Stimulated activated CD8-positive, alpha-beta memory T cell treated with anti-CD3 and anti-CD28 coated beads, Interleukin-12 subunit alpha, Interleukin-12 subunit beta, amount 100 ng/mL, for 24 hours (primary cell): ENCODE measurements around the gene PKNOX2.

ENCODE experiments used
- DNase-seq: peaks from one replicate; pipeline ENCODE4 v3.0.0-alpha.2; 2020; ENCODE audit errors: extremely low read depth

PKNOX2 gene, protein sequence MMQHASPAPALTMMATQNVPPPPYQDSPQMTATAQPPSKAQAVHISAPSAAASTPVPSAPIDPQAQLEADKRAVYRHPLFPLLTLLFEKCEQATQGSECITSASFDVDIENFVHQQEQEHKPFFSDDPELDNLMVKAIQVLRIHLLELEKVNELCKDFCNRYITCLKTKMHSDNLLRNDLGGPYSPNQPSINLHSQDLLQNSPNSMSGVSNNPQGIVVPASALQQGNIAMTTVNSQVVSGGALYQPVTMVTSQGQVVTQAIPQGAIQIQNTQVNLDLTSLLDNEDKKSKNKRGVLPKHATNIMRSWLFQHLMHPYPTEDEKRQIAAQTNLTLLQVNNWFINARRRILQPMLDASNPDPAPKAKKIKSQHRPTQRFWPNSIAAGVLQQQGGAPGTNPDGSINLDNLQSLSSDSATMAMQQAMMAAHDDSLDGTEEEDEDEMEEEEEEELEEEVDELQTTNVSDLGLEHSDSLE

GRCh38 chr11:125164422-125165110 is at the start of gene PKNOX2:
TSS of gene PKNOX2 (plus strand) at chr11:125164751. CDS start at chr11:125351306, 186,555 bp downstream.
- DNase-seq, result peak; percentile 32

DNA sequence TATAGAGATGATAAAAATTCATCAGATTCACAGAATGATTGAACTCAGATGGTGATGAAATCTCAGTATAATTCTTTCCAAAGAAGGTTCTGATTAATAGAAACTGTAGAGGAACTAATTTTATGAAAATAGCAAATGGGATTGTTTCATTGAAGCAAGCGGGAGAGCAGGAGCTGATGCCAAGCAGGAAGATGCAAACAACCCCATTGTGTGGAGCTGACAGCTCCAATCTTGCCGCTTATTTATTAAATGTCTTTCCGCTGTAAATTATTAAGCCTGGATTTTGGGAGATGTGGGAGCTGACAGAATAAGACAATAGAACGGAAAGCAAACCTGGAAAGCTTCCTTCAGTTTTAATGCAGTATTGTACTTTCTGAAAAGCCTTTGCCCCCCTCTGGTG is 47.1 kb upstream of the PKNOX2 start:
- DNase-seq, result no peak

- DNase-seq, result no peak
Measured at GRCh38 chr11:125123194-125123946, 41.2 kb upstream of the PKNOX2 start.

DNA sequence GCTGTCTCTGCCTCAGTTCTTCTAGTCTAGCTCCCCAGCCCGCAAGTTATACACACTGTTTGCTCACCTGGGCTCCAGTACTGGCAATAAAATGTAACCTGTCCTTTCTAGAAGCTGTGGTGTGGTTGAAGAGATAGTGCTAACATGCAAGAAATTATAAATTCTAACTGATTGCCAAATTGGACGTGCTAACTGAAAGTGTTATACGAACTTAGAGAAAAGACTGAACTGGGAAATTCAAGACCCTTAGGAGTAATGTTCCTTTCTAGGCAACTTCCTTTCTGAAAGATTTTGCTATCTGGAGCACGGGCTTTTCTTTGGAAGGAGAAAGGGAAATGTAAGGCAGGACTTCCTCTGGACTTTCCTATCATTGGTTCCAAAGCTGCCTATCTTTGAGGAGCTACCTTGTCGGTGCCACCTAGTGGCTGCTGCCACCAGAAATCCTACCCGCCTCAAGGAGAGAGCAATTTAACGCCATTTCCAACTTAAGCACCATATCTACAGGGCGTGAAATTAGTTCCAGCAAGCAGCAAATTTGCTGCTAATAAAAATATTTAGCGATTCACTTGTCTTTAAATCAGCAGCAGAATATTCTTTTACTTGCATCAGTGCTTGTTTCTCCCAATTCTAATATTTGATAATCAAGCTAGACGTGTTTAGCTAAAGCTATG is 40.5 kb upstream of the PKNOX2 start:
- DNase-seq, result no peak

DNA sequence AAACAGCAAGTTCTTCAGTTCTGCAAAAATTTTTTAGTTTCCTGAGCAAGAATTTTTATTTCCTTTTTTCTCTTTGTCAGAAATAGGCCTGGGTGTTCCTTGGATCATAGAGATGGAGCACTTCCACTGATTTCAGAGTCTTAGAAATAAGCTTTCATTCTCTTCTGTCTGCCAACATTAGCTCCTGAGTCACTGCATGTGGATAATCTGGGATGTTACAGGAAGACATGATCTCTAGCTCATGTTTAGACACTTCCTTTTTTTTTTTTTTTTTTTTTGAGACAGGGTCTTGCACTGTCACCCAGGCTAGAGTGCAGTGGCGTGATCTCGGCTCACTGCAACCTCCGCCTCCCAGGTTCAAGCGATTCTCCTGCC is 39.9 kb upstream of the PKNOX2 start:
- no peak for DNase-seq

- DNase-seq, result no peak
Measured at GRCh38 chr11:125128450-125128849, 36.1 kb upstream of the PKNOX2 start.

DNA sequence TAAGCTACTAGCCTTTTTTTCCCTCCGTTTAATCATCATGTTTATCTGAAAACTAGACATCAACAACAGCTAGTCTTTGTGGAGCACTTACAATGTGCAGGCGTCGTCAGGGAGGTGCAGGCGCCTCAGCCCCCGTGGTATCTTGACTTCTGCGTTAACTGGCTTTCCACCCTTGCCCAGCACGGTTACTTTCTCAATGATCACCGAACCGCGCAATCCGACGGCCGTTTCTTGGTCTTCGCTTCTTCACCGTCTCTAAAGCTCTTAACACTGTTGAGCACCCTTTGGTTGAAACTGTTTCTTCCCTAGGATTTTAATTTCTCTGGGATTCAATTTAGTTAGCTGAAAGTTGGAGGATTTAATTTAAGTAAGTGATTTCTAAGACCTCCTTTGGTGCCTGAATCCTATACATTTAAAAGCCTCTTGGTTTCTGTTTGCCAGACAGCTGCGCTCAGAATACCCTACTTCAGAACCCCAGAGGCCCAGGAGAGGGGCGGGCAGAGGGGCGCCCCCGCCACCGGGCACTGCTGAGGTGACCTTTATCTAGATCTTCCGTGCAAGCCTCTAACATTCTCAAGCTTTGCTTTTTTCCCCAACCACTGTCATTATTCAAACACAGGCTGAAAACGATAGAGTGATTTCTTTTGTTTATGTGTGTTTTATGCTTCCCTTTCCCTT is 35.1 kb upstream of the PKNOX2 start:
- DNase-seq, result no peak

DNA sequence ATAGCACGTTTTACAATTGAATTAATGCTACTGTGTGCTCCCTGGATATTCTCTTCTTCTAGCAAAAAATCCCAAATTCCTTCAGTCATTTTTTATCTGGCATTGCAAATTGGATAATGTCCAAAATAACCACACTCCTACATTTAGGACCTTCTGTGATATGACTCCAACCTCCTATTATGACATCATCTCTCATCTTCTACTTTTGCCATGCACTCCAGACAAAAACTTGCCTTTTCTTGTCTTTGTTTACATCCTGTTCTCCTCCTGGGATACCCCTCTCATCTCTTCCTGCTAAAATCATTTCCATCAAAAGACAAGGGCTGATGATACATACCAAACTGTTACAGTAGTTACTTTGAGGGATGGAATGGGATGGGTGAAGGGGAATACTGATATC is 32.5 kb upstream of the PKNOX2 start:
- no peak for DNase-seq

- no peak for DNase-seq
Measured at GRCh38 chr11:125132596-125132995, 32.0 kb upstream of the PKNOX2 start.

- no peak for DNase-seq
Measured at GRCh38 chr11:125136001-125136400, 28.6 kb upstream of the PKNOX2 start.

DNA sequence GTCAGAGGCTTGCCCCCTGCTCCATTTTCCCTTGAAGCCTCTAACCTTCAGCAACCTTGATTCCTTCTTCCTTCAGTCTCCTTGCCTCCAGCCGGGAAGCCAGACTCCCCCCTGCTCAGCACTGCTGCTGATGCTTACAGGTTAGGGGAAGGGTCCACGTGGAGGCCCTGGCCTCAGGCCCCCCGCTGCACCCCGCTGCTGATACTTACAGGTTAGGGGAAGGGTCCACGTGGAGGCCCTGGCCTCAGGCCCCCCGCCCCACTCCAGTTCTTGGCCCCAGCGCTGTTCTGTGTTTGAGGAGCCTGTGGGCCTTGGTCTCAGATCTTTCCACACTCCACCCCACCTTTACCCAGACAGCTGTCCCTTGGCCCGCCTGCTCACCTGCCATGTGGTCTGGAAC is 25.6 kb upstream of the PKNOX2 start:
- no peak for DNase-seq

DNA sequence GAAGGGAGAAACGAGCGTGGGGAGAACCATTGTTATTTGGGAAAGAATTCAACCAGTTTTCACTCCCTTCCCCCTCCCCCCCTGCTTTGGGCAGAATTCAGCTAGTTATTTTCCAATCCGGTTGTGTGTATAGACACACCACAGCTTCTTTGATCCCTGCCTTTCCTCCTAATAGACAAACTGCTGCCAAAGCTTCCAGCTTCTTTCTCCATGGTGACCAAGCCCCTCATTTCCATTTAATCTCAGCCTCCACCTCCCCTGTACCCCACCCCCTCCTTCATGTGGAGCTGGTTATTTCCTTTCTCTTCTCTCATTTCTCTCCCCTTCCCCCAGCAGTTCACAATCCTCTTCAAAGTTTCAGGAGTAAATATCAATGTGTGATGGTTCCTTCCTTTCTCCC is 24.8 kb upstream of the PKNOX2 start:
- DNase-seq, result no peak

DNA sequence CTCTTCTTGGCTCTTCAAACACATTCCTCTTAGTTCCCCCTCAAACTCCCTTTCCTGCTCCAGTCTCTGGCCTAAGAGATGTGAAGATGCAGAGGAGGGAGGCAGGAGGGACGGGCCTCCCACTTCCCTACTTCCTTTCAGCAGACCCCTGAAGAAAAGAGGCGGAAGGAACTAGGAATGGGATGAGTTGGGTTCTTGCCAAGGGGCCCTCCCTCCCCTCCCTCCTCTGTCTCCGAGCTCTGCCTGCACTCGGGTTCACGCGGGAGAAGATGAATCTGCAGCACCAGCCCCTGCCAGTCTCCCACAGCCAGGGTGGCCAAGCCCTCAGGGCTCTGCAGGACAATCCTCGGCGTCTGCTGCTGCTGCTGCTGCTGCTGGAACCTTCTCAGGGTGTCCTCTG is 24.3 kb upstream of the PKNOX2 start:
- DNase-seq, result no peak

- no peak for DNase-seq
Measured at GRCh38 chr11:125141178-125141577, 23.4 kb upstream of the PKNOX2 start.

DNA sequence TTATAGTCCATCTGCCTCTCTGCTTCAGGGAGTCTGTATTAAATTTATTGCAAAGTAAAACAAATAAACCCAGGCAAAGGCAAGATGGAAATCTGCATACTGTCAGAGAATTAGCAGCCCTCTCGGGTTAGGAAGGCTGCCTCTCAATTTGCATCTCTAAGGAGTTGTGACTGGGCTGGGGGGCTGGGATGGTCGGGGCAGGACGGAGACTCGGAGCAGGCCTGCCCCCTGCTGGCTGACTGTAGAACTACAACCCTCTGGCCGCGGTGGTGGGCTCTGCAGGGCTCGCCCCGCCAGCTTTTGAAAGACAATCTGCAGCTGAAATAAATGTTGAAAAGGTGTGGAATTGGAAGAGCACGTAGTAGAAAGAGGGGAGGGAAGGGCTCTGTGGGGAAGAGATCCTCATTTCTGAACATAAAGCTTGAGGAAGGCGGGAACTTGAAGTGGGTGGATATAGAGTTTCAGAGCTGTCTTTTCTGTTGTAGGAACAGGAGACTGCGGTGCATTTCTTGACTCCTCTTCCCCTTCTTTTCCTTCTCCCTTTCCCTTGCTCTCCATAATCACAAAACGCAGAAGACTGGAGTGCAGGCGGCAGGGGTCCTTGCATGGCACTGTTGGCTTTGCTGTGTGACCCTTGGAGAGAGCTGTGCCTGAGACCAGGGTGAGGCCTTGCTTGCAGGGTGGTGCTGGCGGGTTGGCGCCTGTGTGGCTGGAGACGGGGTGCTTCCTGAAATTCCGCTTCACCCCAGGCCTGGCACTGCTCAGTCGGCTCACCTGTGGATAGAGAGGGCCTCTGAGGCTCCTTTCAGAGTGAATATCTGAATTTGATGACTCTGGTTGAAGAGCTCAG is 22.6 kb upstream of the PKNOX2 start:
- DNase-seq, result peak; percentile 15

DNA sequence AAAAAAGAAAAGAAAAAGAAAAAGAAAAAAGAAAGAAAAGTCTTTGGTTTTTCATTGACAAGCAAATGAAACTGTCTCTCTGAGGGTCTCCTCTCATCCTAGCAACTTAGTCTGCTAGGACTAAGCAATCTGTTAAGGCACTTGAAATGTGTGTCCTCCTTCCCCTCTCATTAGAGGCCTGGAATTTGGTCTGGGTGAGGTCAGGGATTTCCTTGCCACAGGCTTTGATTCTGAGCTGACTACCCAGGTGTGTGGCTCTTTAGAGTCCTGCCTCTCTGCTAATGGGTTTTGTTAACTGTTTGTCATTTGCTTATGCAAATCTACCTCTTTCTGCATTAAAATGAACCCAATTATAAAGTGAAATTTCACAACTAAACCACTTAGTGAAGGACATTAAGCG is 18.3 kb upstream of the PKNOX2 start:
- no peak for DNase-seq

DNA sequence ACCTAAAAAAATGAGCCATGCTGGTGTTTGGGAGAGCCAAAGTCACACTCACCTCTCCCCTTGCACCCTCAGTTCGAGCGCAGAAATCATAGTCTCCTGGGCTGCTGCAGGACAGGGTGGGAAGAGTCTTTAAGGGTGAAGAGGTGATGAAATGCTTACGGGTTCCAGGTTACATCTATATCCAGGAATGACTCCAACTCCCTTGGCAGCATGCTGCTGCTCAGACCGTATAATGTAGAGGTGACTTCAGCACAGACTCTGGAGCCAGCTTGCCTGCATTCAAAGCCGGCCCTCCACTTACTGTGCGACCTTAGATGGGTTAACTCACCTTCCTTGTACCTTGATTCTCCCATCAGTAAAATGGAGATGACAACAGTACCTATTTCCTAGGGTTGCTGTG is 17.3 kb upstream of the PKNOX2 start:
- no peak for DNase-seq

- no peak for DNase-seq
Measured at GRCh38 chr11:125148011-125148410, 16.5 kb upstream of the PKNOX2 start.

GRCh38 chr11:125148743-125149142 is 15.8 kb upstream of the PKNOX2 start:
- DNase-seq, result no peak

DNA sequence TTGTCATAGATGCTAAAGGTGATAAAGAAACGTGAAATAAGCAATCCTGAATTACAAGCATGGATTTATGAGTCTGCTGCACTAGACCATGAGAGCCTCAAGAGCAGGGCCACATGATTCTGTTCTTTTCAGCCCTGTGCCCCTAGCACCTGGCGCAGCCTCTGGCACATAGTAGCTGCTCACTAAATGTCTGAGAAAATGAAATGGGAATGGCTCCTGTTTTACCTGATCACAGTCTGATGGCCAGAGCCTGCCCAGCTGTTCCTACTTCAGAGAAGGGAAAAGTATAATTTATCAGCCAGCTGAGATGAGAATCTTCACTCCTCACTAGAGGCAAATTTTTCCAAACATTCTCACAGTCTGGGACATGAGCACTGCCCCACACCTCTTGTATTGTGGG is 10.7 kb upstream of the PKNOX2 start:
- DNase-seq, result no peak
